Kidney epithelial cell (primary cell): Measurements from ENCODE around the gene FANCC. TPM values are rescaled to one million over a fixed set of nuclear protein-coding genes. Genes with fewer than 3 reads are reported as not detected.
A peak's percentile ranks its signal among the peaks of the same experiment; 100 is the strongest.

Experiments
- DNase-seq: peaks from one replicate; pipeline ENCODE4 v3.0.0-alpha.2; 2010; ENCODE audit warnings: low read depth
- H3K27me3 ChIP-seq: 2 replicates; pipeline ENCODE4 v1.6.0; 2011; ENCODE audit warnings: low read length; ENCODE audit not compliant: control insufficient read depth, insufficient read depth
- H3K36me3 ChIP-seq: 2 replicates; pipeline ENCODE4 v1.5.1; 2011; ENCODE audit warnings: low read length; ENCODE audit not compliant: control insufficient read depth, insufficient read depth
- H3K4me3 ChIP-seq: 2 replicates; pipeline ENCODE4 v1.5.1; 2011; ENCODE audit warnings: low read depth, mild to moderate bottlenecking, control low read depth, low read length
- CTCF ChIP-seq: IDR thresholded peaks from 2 replicates; pipeline ENCODE4 v1.5.1; 2011; ENCODE audit warnings: mild to moderate bottlenecking, moderate library complexity, low read length, control low read depth, inconsistent platforms; ENCODE audit not compliant: insufficient read depth, poor library complexity, severe bottlenecking
- total RNA-seq: library from RNA; depleted of rRNA; stranded (reverse); fragments of >200 nt; gene quantifications from 2 replicates; pipeline ENCODE4 v1.2.3, GENCODE V29; 2015

Gene FANCC
- total RNA-seq, 1 donor from 2014 or later = 6.1 TPM

GRCh38 chr9:95096381-95096780, 221.1 kb downstream of the FANCC start:
- no peaks in the 10 kb centered on the region for H3K36me3 ChIP-seq
- no peak overlapping the region for H3K4me3 ChIP-seq
- H3K27me3 ChIP-seq = no peaks in the 10 kb centered on the region
- DNase-seq = no peak
- peak; percentile 1 for TF ChIP-seq CTCF

GRCh38 chr9:95095641-95096355, 221.7 kb downstream of the FANCC start:
- TF ChIP-seq CTCF = no peak
- no peaks in the 10 kb centered on the region for H3K36me3 ChIP-seq
- H3K4me3 ChIP-seq = no peak overlapping the region

GRCh38 chr9:95094002-95094401, 223.5 kb downstream of the FANCC start:
- no peak overlapping the region for H3K4me3 ChIP-seq
- no peak for TF ChIP-seq CTCF
- H3K36me3 ChIP-seq = peaks cover 2% of the 10 kb centered on the region
- no peak for DNase-seq
- no peaks in the 10 kb centered on the region for H3K27me3 ChIP-seq

More at GRCh38 chr9:95095641-95096355, 221.7 kb downstream of the FANCC start:
- no peaks in the 10 kb centered on the region for H3K27me3 ChIP-seq
- no peak for DNase-seq

- no peak overlapping the region for H3K4me3 ChIP-seq
- no peak for DNase-seq
- no peaks in the 10 kb centered on the region for H3K27me3 ChIP-seq
- no peak for TF ChIP-seq CTCF
- H3K36me3 ChIP-seq = peaks cover 2% of the 10 kb centered on the region
Observed at GRCh38 chr9:95093586-95093985, 223.9 kb downstream of the FANCC start.

GRCh38 chr9:95092262-95093072, 225.0 kb downstream of the FANCC start:
- no peak for TF ChIP-seq CTCF
- DNase-seq = peak; percentile 87
- Histone ChIP-seq H3K36me3 (peaks cover 5% of the 10 kb centered on the region), H3K27me3 (no peaks in the 10 kb centered on the region), H3K4me3 (no peak overlapping the region)
